Measurements from ENCODE around the gene LRRC18. TPM values are rescaled to one million over a fixed set of nuclear protein-coding genes. Genes with fewer than 3 reads are reported as not detected.

Gene LRRC18
- total and polyA plus RNA-seq, 9 of the 15 experiments (the other 6 are each of a cell fraction or from before 2014, with no cell fraction given) = not detected

GRCh38 chr10:48878091-48878490, 61.5 kb downstream of the LRRC18 start:
- Histone ChIP-seq H3K79me2 (ENCODE audit: control insufficient read depth, insufficient read depth, low read length) (no peaks in the 10 kb centered on the region), H3K27me3 (ENCODE audit: control insufficient read depth in 2 of 2, insufficient read depth in 2 of 2, low read length in 2 of 2) (0 out of 5 replicates have a peak, but pooled peaks cover 0 to 9% of the 10 kb centered on the region in 2 experiments), H4K20me1 (replicated peaks; ENCODE audit: control insufficient read depth, insufficient read depth, low read length) (no peaks in the 10 kb centered on the region; the same call in 1 of the 2 replicates), H3K4me3 (no peak overlapping the region), H3K9ac (ENCODE audit: insufficient read depth in 1 of 2, low read depth in 2 of 2, low read length in 2 of 2) (no peak overlapping the region), H3K36me3 (ENCODE audit: control insufficient read depth, insufficient read depth, low read length) (no peaks in the 10 kb centered on the region), H3K4me2 (ENCODE audit: insufficient read depth, low read length) (no peak overlapping the region), H3K4me1 (replicated peaks in 1 of 2; ENCODE audit: control insufficient read depth in 2 of 2, insufficient read depth in 2 of 2, low read length in 2 of 2) (no peaks in the 10 kb centered on the region), H3K9me1 (ENCODE audit: control insufficient read depth, insufficient read depth, low read length) (no peaks in the 10 kb centered on the region), H3K9me3 (replicated peaks; ENCODE audit: control insufficient read depth, insufficient read depth, low read depth, low read length) (no peaks in the 10 kb centered on the region), H3K27ac (ENCODE audit: extremely low read depth, low read depth, low read length) (no peak overlapping the region), H2AFZ (ENCODE audit: low read depth, low read length) (no peak overlapping the region)
- in situ Hi-C loops (cut with MboI) = no loop called here
- DNase-seq (ENCODE audit: extremely low read depth in 1 of 4, low spot score in 3 of 4) (no peak), ATAC-seq (no peak), FAIRE-seq (no peak)
- CTCF ChIA-PET (ENCODE audit: low intra/inter-chr PET ratio) = no interaction called here
- POLR2A ChIA-PET = no interaction called here
- intact Hi-C loops (cut with micrococcal nuclease) = no loop called here
- WGBS (ENCODE audit: insufficient coverage, low coverage, missing lambda C conversion rate) = 6% methylated on average over 3 of the region's 3 CpGs
- no TSS peak for BruUV-seq (replicated peaks)
- TF ChIP-seq NFATC3 (IDR thresholded peaks at IDR 0.05) (no peak), ZNF134 (CRISPR knock-in tag; conservative IDR thresholded peaks at IDR 0.05) (no peak), ZNF24 (IDR thresholded peaks at IDR 0.05) (no peak), CREB1 (IDR thresholded peaks at IDR 0.05) (no peak), CREB1 (CRISPR knock-in tag; IDR thresholded peaks at IDR 0.05) (no peak), ZNF253 (CRISPR knock-in tag; conservative IDR thresholded peaks at IDR 0.05) (no peak), TBL1XR1 (IDR thresholded peaks at IDR 0.05; ENCODE audit: low read length in 2 of 2) (no peak)

DNA sequence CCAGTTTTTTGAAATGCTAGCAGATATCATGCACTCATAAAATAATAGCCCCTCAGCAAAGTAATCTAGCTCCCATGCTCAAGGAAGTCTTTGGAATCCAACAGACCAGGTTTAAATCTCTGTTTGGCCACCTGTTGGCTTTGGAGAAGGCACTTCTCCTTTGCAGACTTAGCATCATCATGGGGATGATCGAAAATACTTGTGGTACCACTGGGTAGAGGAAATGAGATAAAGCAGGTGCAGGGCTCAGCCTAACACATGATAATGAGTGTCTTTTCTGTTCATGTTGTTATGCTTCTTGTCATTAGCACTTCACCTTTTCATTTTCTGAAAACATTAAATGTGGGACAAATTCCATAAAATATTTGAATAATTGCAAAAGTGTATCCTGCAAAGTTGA, 67.4 kb downstream of the LRRC18 start:
- H3K27me3 ChIP-seq (ENCODE audit: control insufficient read depth in 2 of 2, insufficient read depth in 2 of 2, low read length in 2 of 2) = peaks cover 0 to 7% of the 10 kb centered on the region in 2 experiments; a peak in 1 of 5 replicates
- FAIRE-seq (no peak), DNase-seq (ENCODE audit: extremely low read depth in 1 of 4, low spot score in 3 of 4) (no peak), ATAC-seq (no peak)
- 0% methylated on average over 1 of the region's 1 CpG for WGBS (ENCODE audit: insufficient coverage, low coverage, missing lambda C conversion rate)
- H3K9me3 ChIP-seq (replicated peaks; ENCODE audit: control insufficient read depth, insufficient read depth, low read depth, low read length) = no peaks in the 10 kb centered on the region
- H3K9me1 ChIP-seq (ENCODE audit: control insufficient read depth, insufficient read depth, low read length) = no peaks in the 10 kb centered on the region
- ChIA-PET CTCF (ENCODE audit: low intra/inter-chr PET ratio) (no interaction called here), POLR2A (interaction anchor here (1.8 kb wide), 1 partner anchor 11 kb away, joined by 4 read pairs; no protein-coding TSS in a partner anchor)
- H3K79me2 ChIP-seq (ENCODE audit: control insufficient read depth, insufficient read depth, low read length) = no peaks in the 10 kb centered on the region
- H3K27ac ChIP-seq (ENCODE audit: extremely low read depth, low read depth, low read length) = no peak overlapping the region
- H3K4me2 ChIP-seq (ENCODE audit: insufficient read depth, low read length) = no peak overlapping the region
- no peak overlapping the region for H3K9ac ChIP-seq (ENCODE audit: insufficient read depth in 1 of 2, low read depth in 2 of 2, low read length in 2 of 2)
- no peak overlapping the region for H2AFZ ChIP-seq (ENCODE audit: low read depth, low read length)
- no peaks in the 10 kb centered on the region for H3K36me3 ChIP-seq (ENCODE audit: control insufficient read depth, insufficient read depth, low read length)
- no peak overlapping the region for H3K4me3 ChIP-seq
- intact Hi-C loops (cut with micrococcal nuclease) (no loop called here), in situ Hi-C loops (cut with MboI) (no loop called here)
- no peaks in the 10 kb centered on the region for H4K20me1 ChIP-seq (replicated peaks; ENCODE audit: control insufficient read depth, insufficient read depth, low read length)
- H3K4me1 ChIP-seq (replicated peaks in 1 of 2; ENCODE audit: control insufficient read depth in 2 of 2, insufficient read depth in 2 of 2, low read length in 2 of 2) = no peaks in the 10 kb centered on the region
- no TSS peak for BruUV-seq (replicated peaks)
- no peak for TF ChIP-seq MAFF (IDR thresholded peaks at IDR 0.05; ENCODE audit: low read length)
- TF ChIP-seq ZNF668 (CRISPR knock-in tag; IDR thresholded peaks at IDR 0.05) = no peak
- no peak for TF ChIP-seq NR2C1 (IDR thresholded peaks at IDR 0.05)
- TF ChIP-seq NR2C1 (tag; IDR thresholded peaks at IDR 0.05) = no peak
- TF ChIP-seq ILF3 (IDR thresholded peaks at IDR 0.05; ENCODE audit: borderline replicate concordance) = no peak
- no peak for TF ChIP-seq BCLAF1 (IDR thresholded peaks at IDR 0.05; ENCODE audit: borderline replicate concordance in 1 of 2, control insufficient read depth in 1 of 2, low read depth in 2 of 2, low read length in 1 of 2)
- no peak for TF ChIP-seq ZNF184 (CRISPR knock-in tag; IDR thresholded peaks at IDR 0.05)

Measured in K562 (cell line).